Activated CD8-positive, alpha-beta memory T cell treated with anti-CD3 and anti-CD28 coated beads, Interleukin-2, amount 50 U/mL, for 1 hour (primary cell): ENCODE data around the gene PTK7.

ENCODE experiments used
- DNase-seq: peaks from one replicate; pipeline ENCODE4 v3.0.0-alpha.2; 2020; ENCODE audit errors: extremely low read depth

Gene PTK7

GRCh38 chr6:43146709-43147688, 70.9 kb downstream of the PTK7 start:
- DNase-seq, result no peak

DNA sequence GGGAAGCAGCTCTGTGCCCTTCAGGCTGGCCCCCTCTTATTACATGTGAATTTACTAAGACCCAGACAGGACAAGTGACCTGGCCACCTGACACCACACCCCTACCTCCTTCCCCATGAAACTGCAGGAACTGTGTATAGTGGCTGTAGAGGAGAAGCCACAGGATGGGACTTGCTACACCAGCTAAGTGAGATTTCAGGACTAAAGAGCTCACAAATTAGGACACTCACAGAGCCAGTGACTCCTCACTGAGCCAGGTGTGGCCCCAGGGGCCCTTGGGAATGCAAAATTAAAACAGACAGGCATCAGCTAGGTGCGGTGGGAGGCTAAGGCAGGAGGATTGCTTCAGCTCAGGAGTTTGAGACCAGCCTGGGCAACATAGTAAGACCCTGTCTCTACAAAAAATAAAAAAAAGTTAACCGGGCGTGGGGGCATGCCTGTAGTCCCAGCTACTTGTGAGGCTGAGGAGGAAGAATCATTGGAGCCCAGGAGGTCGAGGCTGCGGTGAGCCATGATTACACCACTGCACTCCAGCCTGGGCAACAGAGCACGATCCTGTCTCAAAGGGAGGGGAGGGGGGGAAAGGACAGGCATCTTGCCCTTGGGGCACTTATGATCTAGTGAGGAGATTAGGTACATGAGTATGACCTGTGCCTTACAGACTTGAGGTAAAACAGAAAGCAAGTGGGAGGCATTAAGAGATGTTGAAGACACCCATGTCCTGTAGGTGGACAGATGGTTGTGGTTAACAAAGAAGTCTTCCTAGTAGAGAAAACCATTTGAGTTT, 71.8 kb downstream of the PTK7 start:
- DNase-seq, result no peak

GRCh38 chr6:43149265-43149664, 73.2 kb downstream of the PTK7 start:
- DNase-seq, result no peak

GRCh38 chr6:43150051-43150751, 74.1 kb downstream of the PTK7 start:
- no peak for DNase-seq

GRCh38 chr6:43159599-43159998, 83.5 kb downstream of the PTK7 start:
- DNase-seq, result no peak

DNA sequence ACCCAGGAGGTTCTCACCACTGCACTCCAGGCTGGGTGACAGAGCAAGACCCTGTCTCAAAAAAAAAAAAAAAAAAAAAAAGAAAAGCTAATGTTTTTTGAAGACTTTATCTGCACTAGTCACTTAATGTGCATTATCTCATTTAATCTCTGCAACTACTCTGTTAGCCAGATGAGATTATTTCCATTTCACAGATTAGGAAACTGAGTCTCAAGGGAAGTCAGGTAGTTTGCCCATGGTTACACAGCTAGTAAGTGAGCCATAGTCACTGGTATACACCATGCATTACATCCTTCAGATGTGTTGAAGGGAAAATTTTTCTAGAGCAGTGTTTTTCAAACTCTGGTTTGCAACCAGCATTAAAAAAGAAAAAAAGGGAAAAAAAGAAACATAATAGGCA, 87.8 kb downstream of the PTK7 start:
- no peak for DNase-seq

- DNase-seq, result no peak
These were observed 94.4 kb downstream of the PTK7 start for GRCh38 chr6:43170417-43170930.

GRCh38 chr6:43170931-43171706, 95.0 kb downstream of the PTK7 start, which contains the start of gene SRF:
TSS of gene SRF (plus strand) at chr6:43171269. CDS start at chr6:43171657, 388 bp downstream.
- peak; percentile 98 for DNase-seq

- DNase-seq, result no peak
These were observed 95.6 kb downstream of the PTK7 start for GRCh38 chr6:43171707-43172103.

DNA sequence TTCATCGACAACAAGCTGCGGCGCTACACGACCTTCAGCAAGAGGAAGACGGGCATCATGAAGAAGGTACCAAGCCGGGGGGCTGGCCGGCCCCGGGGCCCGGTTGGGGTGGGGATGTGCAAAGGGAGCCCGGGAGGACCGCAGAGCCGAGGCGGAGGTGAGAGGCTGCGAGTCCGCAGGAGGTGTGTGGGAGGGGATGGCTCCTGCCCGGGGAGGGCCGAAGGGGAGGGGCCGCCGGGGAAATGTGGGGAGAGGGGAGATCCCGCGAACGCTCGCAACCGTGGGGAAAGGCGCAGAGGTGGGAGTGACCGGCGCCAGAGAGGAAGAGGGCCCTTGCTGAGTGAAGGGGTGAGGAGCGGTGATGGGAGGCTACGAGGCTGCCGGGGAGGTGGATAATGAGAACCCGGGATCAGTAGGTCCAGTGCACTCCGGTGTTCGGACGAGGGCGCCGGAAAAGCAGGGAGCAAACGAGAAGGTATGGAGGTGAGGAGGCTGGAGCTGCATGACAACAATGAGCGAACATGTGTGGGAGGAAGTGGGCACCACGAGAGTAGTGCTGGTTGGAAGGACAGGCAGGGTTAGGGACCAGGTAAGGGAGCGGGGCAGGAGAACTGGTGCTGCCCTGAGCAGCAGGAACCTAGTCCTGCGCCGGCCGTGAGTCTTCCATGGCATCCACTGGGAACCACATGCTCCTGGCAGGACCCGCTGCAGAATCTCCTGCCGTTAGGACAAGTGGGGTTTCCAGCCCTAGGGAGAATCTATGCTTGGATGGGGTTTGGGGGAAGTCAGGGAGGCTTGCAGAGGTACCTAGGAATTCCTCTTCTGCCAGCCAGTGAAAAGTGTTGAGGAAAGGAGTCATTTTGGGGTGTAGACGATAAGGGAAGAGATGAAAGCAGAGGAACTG, 96.2 kb downstream of the PTK7 start:
- DNase-seq, result no peak

- DNase-seq, result no peak
These were observed 97.6 kb downstream of the PTK7 start for GRCh38 chr6:43173591-43174262.

GRCh38 chr6:43174263-43175112, 98.4 kb downstream of the PTK7 start:
- peak; percentile 88 for DNase-seq

DNA sequence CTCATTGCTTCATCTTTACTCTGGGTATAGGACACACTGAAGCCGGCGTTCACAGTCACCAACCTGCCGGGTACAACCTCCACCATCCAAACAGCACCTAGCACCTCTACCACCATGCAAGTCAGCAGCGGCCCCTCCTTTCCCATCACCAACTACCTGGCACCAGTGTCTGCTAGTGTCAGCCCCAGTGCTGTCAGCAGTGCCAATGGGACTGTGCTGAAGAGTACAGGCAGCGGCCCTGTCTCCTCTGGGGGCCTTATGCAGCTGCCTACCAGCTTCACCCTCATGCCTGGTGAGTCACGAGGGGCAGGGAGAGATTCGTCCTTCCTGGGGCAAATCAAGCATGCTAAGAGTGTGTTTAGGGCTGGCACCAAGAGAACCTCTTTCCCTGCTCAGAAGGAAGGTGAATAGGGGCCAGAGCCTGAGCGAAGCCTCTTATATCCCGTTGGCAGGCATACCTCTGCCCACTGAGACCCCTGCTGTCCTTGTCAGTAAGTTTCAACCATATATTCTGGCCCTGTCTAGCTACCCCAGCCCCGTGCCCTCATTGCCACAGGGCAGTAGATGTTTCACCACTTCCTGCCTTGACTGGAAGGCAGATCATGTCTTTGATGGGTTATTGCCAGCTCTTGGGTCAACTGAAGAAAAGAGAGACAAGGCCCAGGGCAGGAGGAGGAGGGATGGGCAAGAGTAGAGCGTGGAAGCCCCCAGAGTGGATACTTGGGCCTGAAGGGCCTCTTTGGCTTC, 99.7 kb downstream of the PTK7 start:
- DNase-seq, result no peak

GRCh38 chr6:43176423-43176786, 100.3 kb downstream of the PTK7 start:
- DNase-seq, result no peak

DNA sequence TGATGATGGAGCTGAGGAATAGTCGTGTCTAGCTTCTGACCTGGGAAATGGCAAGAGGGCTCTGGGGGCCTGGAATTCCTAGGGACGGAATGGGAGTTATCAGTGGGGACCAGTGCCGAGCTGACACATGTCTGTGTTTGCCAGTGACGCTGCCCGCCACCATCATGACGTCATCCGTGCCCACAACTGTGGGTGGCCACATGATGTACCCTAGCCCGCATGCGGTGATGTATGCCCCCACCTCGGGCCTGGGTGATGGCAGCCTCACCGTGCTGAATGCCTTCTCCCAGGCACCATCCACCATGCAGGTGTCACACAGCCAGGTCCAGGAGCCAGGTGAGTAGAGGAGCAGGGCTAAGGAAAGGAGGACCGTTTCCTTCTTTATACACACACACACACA, 102.0 kb downstream of the PTK7 start:
- no peak for DNase-seq

GRCh38 chr6:43178951-43179830, 103.1 kb downstream of the PTK7 start:
- DNase-seq, result no peak

GRCh38 chr6:43180058-43180457, 103.9 kb downstream of the PTK7 start:
- DNase-seq, result no peak
